Stomach (tissue), 4 donors: Measurements from ENCODE around the gene TGFBR3L.

ENCODE experiments used
- CTCF ChIP-seq, 7 experiments: fragments of 450-650 bp in 4 of 7; fragments of 200-600 bp in 3 of 7; sonication (generic) in 3 of 7; IDR thresholded peaks; one replicate each; pipeline ENCODE4 v1.5.1; 2016 to 2019; ENCODE audit warnings: antibody characterized with exemption in 7 of 7, control low read depth in 2 of 7, mild to moderate bottlenecking in 1 of 7
- EP300 ChIP-seq: sonication (generic); formaldehyde crosslinking; IDR thresholded peaks from one replicate; pipeline ENCODE4 v1.6.1; 2017; ENCODE audit warnings: antibody characterized with exemption
- POLR2A ChIP-seq, 4 donors: fragments of 450-650 bp; IDR thresholded peaks; one replicate each; pipeline ENCODE4 v1.6.1; 2016; ENCODE audit warnings: antibody characterized with exemption in 4 of 4, control low read depth in 2 of 4, mild to moderate bottlenecking in 1 of 4, moderate library complexity in 1 of 4
- POLR2AphosphoS5 ChIP-seq, 3 donors: sonication (generic); formaldehyde crosslinking; IDR thresholded peaks; one replicate each; pipeline ENCODE4 v1.6.1; 2016; ENCODE audit warnings: antibody characterized with exemption in 3 of 3

DNA sequence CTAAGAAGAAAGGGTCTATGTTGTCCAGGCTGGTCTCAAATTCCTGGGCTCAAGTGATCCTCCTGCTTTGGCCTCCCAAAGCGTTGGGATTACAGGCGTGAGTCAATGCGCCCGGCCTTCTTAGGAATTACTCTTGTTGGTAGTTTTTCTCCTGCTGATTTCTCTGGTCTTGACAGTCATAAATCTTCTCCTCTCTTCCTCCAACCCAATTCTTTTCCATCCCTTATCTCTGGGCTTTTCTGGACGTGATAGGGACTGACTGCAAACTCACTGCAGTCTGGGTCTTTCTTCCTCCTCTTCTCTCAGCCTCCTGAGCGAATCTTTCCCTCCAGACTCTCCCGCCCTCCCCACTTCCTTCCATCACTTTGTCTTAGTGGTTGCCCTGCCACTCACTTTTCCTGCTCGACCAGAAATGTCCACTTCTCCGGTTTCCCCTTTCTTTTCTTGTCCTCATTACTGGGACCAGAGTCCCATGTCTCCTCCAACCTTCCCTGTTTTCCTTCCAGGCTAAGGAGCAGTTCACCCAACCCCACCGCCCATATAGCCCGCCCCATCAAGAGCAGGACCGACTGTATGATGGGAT lies 50.7 kb downstream of the TGFBR3L start:
- TF ChIP-seq CTCF (IDR thresholded peaks at IDR 0.05) (no peak), EP300 (no peak), POLR2A (IDR thresholded peaks at IDR 0.05) (no peak), POLR2AphosphoS5 (IDR thresholded peaks at IDR 0.05) (no peak)
